K562 (cell line): ENCODE data around the gene LRRC1. TPM values are rescaled to one million over a fixed set of nuclear protein-coding genes. Genes with fewer than 3 reads are reported as not detected.

Source experiments
- ATAC-seq: fragments of 200-7000 bp; cut with Tn5 transposase; 3 replicates; pipeline ENCODE4 v1.9.1; 2020; ENCODE audit warnings: moderate library complexity
- BruUV-seq: library from RNA; stranded (reverse); fragments of 400-500 nt; replicated peaks from 2 replicates; lab custom pipeline; 2021; lab: Mats Ljungman, UMichigan
- CTCF ChIA-PET: fragments of 300-600 bp; formaldehyde crosslinking; extraction: SDS; loops from one replicate; lab custom pipeline; 2021; ENCODE audit warnings: low intra/inter-chr PET ratio; lab: Yijun Ruan, JAX
- POLR2A ChIA-PET: fragments of 300-600, 350-650 bp; sonication (Branson Sonifier 250); formaldehyde crosslinking; extraction: SDS; loops from one replicate; lab custom pipeline; 2021; ENCODE audit warnings: antibody characterized with exemption, inconsistent platforms; lab: Yijun Ruan, JAX
- DNase-seq, 4 experiments: peaks; one replicate each; pipeline versions ENCODE4 v3.0.0 to v3.0.0-alpha.2; 2011 to 2018; ENCODE audit warnings: low spot score in 3 of 4, mixed read lengths in 3 of 4; ENCODE audit errors: extremely low read depth in 1 of 4
- FAIRE-seq: peaks from 2 replicates; lab custom pipeline; 2011; peaks lifted over from hg19 to GRCh38; lab: Jason Lieb, UNC
- H2AFZ ChIP-seq: 2 replicates; pipeline ENCODE4 v1.6.0; 2011; ENCODE audit warnings: low read depth, low read length, control low read depth, inconsistent platforms
- H3K27ac ChIP-seq: fragments of 200-600 bp; 3 replicates; pipeline ENCODE4 v1.8.0; 2011; ENCODE audit warnings: low read depth, mild to moderate bottlenecking, control low read depth, inconsistent platforms, low read length, moderate library complexity, mixed read lengths; ENCODE audit errors: extremely low read depth
- H3K27me3 ChIP-seq, 2 experiments: fragments of 300-600 bp in 1 of 2; 2 replicates in 1 of 2; 3 replicates in 1 of 2; pipeline versions ENCODE4 v1.6.0 to v1.8.0; 2011; ENCODE audit warnings: inconsistent platforms in 2 of 2, low read length in 2 of 2, mild to moderate bottlenecking in 1 of 2, mixed read lengths in 1 of 2, moderate library complexity in 1 of 2; ENCODE audit not compliant: control insufficient read depth in 2 of 2, insufficient read depth in 2 of 2
- H3K36me3 ChIP-seq: fragments of 300-600 bp; 3 replicates; pipeline ENCODE4 v1.8.0; 2011; ENCODE audit warnings: mild to moderate bottlenecking, low read length, inconsistent platforms; ENCODE audit not compliant: control insufficient read depth, insufficient read depth
- H3K4me1 ChIP-seq, 2 experiments: fragments of 200-600 bp in 1 of 2; replicated peaks in 1 of 2; 2 replicates in 1 of 2; 3 replicates in 1 of 2; pipeline versions ENCODE4 v1.5.1 to v1.8.0; 2011; ENCODE audit warnings: inconsistent platforms in 2 of 2, low read length in 2 of 2, mild to moderate bottlenecking in 1 of 2, mixed read lengths in 1 of 2, moderate library complexity in 1 of 2; ENCODE audit not compliant: control insufficient read depth in 2 of 2, insufficient read depth in 2 of 2
- H3K4me2 ChIP-seq: 2 replicates; pipeline ENCODE4 v1.6.1; 2011; ENCODE audit warnings: low read length, control low read depth, inconsistent platforms, mixed read lengths; ENCODE audit not compliant: insufficient read depth
- H3K4me3 ChIP-seq: fragments of 200-600 bp; sonication (generic), shearing (Covaris generic); 2 replicates; pipeline ENCODE4 v1.5.1; 2016; ENCODE audit warnings: control low read depth, inconsistent platforms
- H3K79me2 ChIP-seq: fragments of 200-600 bp; 3 replicates; pipeline ENCODE4 v1.8.0; 2011; ENCODE audit warnings: low read length, inconsistent platforms; ENCODE audit not compliant: control insufficient read depth, insufficient read depth
- H3K9ac ChIP-seq, 2 experiments: 2 replicates each; pipeline versions ENCODE4 v1.6.0 to v1.6.1; 2011; ENCODE audit warnings: low read depth in 2 of 2, low read length in 2 of 2, control low read depth in 1 of 2, inconsistent platforms in 1 of 2, mild to moderate bottlenecking in 1 of 2, mixed read lengths in 1 of 2; ENCODE audit not compliant: insufficient read depth in 1 of 2
- H3K9me1 ChIP-seq: one replicate; pipeline ENCODE4 v1.6.0; 2011; ENCODE audit warnings: inconsistent platforms, mild to moderate bottlenecking, low read length, moderate library complexity; ENCODE audit not compliant: control insufficient read depth, insufficient read depth
- H3K9me3 ChIP-seq: replicated peaks from 2 replicates; pipeline ENCODE4 v1.5.1; 2011; ENCODE audit warnings: low read depth, low read length, inconsistent platforms; ENCODE audit not compliant: control insufficient read depth, insufficient read depth
- H4K20me1 ChIP-seq: replicated peaks from 2 replicates; pipeline ENCODE4 v1.6.1; 2011; ENCODE audit warnings: low read length, inconsistent platforms, mixed read lengths; ENCODE audit not compliant: control insufficient read depth, insufficient read depth
- ADNP ChIP-seq: fragments of 200-800 bp; sonication (Bioruptor generic); IDR thresholded peaks from 2 replicates; pipeline ENCODE4 v1.6.1; 2016; ENCODE audit warnings: missing genetic modification characterization, missing compliant biosample characterization
- DEAF1 ChIP-seq: fragments of 450-650 bp; formaldehyde crosslinking; IDR thresholded peaks from 2 replicates; pipeline ENCODE4 v1.4.0; 2020; ENCODE audit warnings: mild to moderate bottlenecking, moderate library complexity
- ETS2 ChIP-seq: IDR thresholded peaks from 2 replicates; pipeline ENCODE4 v1.6.1; 2016; ENCODE audit warnings: borderline replicate concordance, missing genetic modification characterization, mild to moderate bottlenecking, moderate library complexity, missing compliant biosample characterization; ENCODE audit not compliant: poor library complexity, severe bottlenecking
- IRF1 ChIP-seq: sonication (generic); formaldehyde crosslinking; IDR thresholded peaks from 2 replicates; pipeline ENCODE4 v1.8.0; 2022; ENCODE audit warnings: missing genetic modification reagents, mild to moderate bottlenecking, borderline replicate concordance
- PRPF4 ChIP-seq: fragments of 200-400 bp; formaldehyde crosslinking; IDR thresholded peaks from one replicate; pipeline ENCODE4 v1.6.1; 2017; ENCODE audit warnings: low read length, low read depth, mild to moderate bottlenecking; ENCODE audit not compliant: insufficient read depth, poor library complexity, severe bottlenecking
- SIN3A ChIP-seq, 2 experiments: fragments of 150-350 bp in 1 of 2; IDR thresholded peaks; 2 replicates each; pipeline ENCODE4 v1.6.1; 2011 to 2016; ENCODE audit warnings: borderline replicate concordance in 2 of 2, low read depth in 2 of 2, low read length in 2 of 2, mild to moderate bottlenecking in 2 of 2, moderate library complexity in 2 of 2; ENCODE audit not compliant: control insufficient read depth in 1 of 2
- THRB ChIP-seq: fragments of 450-650 bp; formaldehyde crosslinking; conservative IDR thresholded peaks from 2 replicates; pipeline ENCODE4 v1.4.0; 2022; ENCODE audit warnings: mild to moderate bottlenecking, missing genetic modification characterization
- ZBTB1 ChIP-seq: sonication (generic); formaldehyde crosslinking; IDR thresholded peaks from 2 replicates; pipeline ENCODE4 v1.8.1; 2023; ENCODE audit warnings: missing genetic modification reagents, low read depth, mild to moderate bottlenecking, borderline replicate concordance
- ZBTB5 ChIP-seq: fragments of 450-650 bp; IDR thresholded peaks from 2 replicates; pipeline ENCODE4 v1.6.1; 2017; ENCODE audit warnings: antibody characterized with exemption
- ZNF311 ChIP-seq: fragments of 250-450 bp; sonication (Bioruptor Pico); IDR thresholded peaks from 2 replicates; pipeline ENCODE4 v1.4.0; 2020; ENCODE audit warnings: mild to moderate bottlenecking, moderate library complexity
- ZNF551 ChIP-seq: fragments of 250-450 bp; sonication (Bioruptor Pico); IDR thresholded peaks from 2 replicates; pipeline ENCODE4 v1.5.0; 2021; ENCODE audit warnings: mild to moderate bottlenecking, moderate library complexity
- WGBS: fragments of 100-300 bp; shearing (Covaris generic); methylation state at CpG from one replicate; pipeline ENCODE4 v1.1.6; 2016; ENCODE audit warnings: low coverage, mixed read lengths; ENCODE audit not compliant: insufficient coverage; ENCODE audit errors: missing lambda C conversion rate; 5-methylcytosine and 5-hydroxymethylcytosine counted together
- in situ Hi-C: fragments of 300-500 bp; cut with MboI; formaldehyde crosslinking; loops from 4 replicates; pipeline ENCODE4 v1.15.0; 2018; ENCODE audit warnings: inconsistent platforms, mixed read lengths
- intact Hi-C: fragments of 100-400 bp; cut with micrococcal nuclease; formaldehyde crosslinking; loops from 2 replicates; pipeline ENCODE4 v1.14.2; 2022
- polyA plus RNA-seq, 8 experiments: library from polyadenylated mRNA; depleted of rRNA in 4 of 8; stranded (reverse) in 5 of 8; unstranded in 3 of 8; fragments of >200 nt; fragmentation: Nextera tagmentation in 2 of 8; fragmentation: Illumina TruSeq in 1 of 8; extraction: Ambion mirVana in 2 of 8; extraction: Trizol in 1 of 8; gene quantifications; 2 replicates each; pipeline versions ENCODE4 v1.2.1 to v1.2.3, GENCODE V29; 2011 to 2014; ENCODE audit warnings: inconsistent platforms in 1 of 8, missing spikeins in 1 of 8
- total RNA-seq, 7 experiments: library from RNA; depleted of rRNA in 6 of 7; stranded (reverse); fragments of >200 nt in 6 of 7; fragmentation: Illumina TruSeq in 2 of 7; extraction: Trizol in 2 of 7; gene quantifications; 2 replicates each; pipeline versions ENCODE4 v1.2.1 to v1.2.3, GENCODE V29; 2011 to 2021; ENCODE audit warnings: low replicate concordance in 1 of 7
- TF ChIP-seq, protein P1 (sequence below): fragments of 250-450 bp; sonication (Bioruptor Pico); IDR thresholded peaks from 2 replicates; pipeline ENCODE4 v1.4.0; 2020; ENCODE audit warnings: mild to moderate bottlenecking
- TF ChIP-seq, protein P2 (sequence below), 2 experiments: fragments of 450-650 bp in 1 of 2; sonication (generic) in 1 of 2; formaldehyde crosslinking; conservative IDR thresholded peaks; 2 replicates each; pipeline versions ENCODE4 v1.4.0 to v1.8.1; 2020 to 2022; ENCODE audit warnings: mild to moderate bottlenecking in 1 of 2, missing genetic modification reagents in 1 of 2

The LRRC1 gene
- total and polyA plus RNA-seq, 9 of the 15 experiments (the other 6 are each of a cell fraction or from before 2014, with no cell fraction given), result not detected

GRCh38 chr6:53937461-53937860 lies 142.7 kb downstream of the LRRC1 start:
- intact Hi-C loops (no loop called here), in situ Hi-C loops (no loop called here)
- Histone ChIP-seq H2AFZ (no peak overlapping the region), H3K9me1 (no peaks in the 10 kb centered on the region), H3K27ac (no peak overlapping the region), H3K27me3 (no peaks in the 10 kb centered on the region), H3K4me1 (no peaks in the 10 kb centered on the region), H3K4me3 (no peak overlapping the region), H4K20me1 (no peaks in the 10 kb centered on the region), H3K36me3 (no peaks in the 10 kb centered on the region), H3K79me2 (no peaks in the 10 kb centered on the region), H3K9ac (no peak overlapping the region), H3K9me3 (no peaks in the 10 kb centered on the region), H3K4me2 (no peak overlapping the region)
- FAIRE-seq (no peak), ATAC-seq (no peak), DNase-seq (no peak)
- POLR2A ChIA-PET, result no interaction called here
- WGBS, result 0% methylated on average over 4 of the region's 4 CpGs
- CTCF ChIA-PET, result no interaction called here
- BruUV-seq, result no TSS peak
- TF ChIP-seq, protein P1, sequence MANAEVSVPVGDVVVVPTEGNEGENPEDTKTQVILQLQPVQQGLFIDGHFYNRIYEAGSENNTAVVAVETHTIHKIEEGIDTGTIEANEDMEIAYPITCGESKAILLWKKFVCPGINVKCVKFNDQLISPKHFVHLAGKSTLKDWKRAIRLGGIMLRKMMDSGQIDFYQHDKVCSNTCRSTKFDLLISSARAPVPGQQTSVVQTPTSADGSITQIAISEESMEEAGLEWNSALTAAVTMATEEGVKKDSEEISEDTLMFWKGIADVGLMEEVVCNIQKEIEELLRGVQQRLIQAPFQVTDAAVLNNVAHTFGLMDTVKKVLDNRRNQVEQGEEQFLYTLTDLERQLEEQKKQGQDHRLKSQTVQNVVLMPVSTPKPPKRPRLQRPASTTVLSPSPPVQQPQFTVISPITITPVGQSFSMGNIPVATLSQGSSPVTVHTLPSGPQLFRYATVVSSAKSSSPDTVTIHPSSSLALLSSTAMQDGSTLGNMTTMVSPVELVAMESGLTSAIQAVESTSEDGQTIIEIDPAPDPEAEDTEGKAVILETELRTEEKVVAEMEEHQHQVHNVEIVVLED (CRISPR knock-in tag), result no peak
- TF ChIP-seq DEAF1 (no peak), PRPF4 (no peak), ZNF551 (no peak), ZBTB1 (no peak), IRF1 (CRISPR knock-in tag) (no peak), ETS2 (tag) (no peak), SIN3A (IDR thresholded peaks at IDR 0.05; ENCODE audit: borderline replicate concordance in 2 of 2, control insufficient read depth in 1 of 2, low read depth in 2 of 2, low read length in 2 of 2) (no peak), ZNF311 (no peak), THRB (no peak), ADNP (tag) (no peak), ZBTB5 (no peak)
- TF ChIP-seq, protein P2, sequence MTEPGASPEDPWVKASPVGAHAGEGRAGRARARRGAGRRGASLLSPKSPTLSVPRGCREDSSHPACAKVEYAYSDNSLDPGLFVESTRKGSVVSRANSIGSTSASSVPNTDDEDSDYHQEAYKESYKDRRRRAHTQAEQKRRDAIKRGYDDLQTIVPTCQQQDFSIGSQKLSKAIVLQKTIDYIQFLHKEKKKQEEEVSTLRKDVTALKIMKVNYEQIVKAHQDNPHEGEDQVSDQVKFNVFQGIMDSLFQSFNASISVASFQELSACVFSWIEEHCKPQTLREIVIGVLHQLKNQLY (CRISPR knock-in tag; conservative IDR thresholded peaks at IDR 0.05), result no peak
